ENCODE data around the gene MED8.
A peak's percentile ranks its signal among the peaks of the same experiment; 100 is the strongest.

MED8 gene

GRCh38 chr1:43389326-43390313, at the start of gene MED8, which contains the start of gene SZT2:
Gene MED8, minus strand, starts transcription at chr1:43389800. Its CDS starts 36 bp downstream, at chr1:43389764.
Gene SZT2, plus strand, starts transcription at chr1:43389899. Its CDS starts 70 bp downstream, at chr1:43389969.
- peak; percentile 100 for DNase-seq

GRCh38 chr1:43438953-43439581, 49.5 kb upstream of the MED8 start:
- no peak for DNase-seq

- no peak for DNase-seq
Measured at GRCh38 chr1:43438576-43438952, 49.0 kb upstream of the MED8 start.

- no peak for DNase-seq
Measured at GRCh38 chr1:43438006-43438405, 48.4 kb upstream of the MED8 start.

GRCh38 chr1:43437031-43437973, 47.7 kb upstream of the MED8 start:
- DNase-seq, result no peak

- no peak for DNase-seq
Measured at GRCh38 chr1:43436371-43436770, 46.8 kb upstream of the MED8 start.

GRCh38 chr1:43435146-43436145, 45.8 kb upstream of the MED8 start:
- DNase-seq, result no peak

GRCh38 chr1:43434256-43434655, 44.7 kb upstream of the MED8 start:
- DNase-seq, result no peak

- no peak for DNase-seq
Measured at GRCh38 chr1:43432907-43433306, 43.3 kb upstream of the MED8 start.

GRCh38 chr1:43432171-43432860, 42.7 kb upstream of the MED8 start:
- DNase-seq, result no peak

GRCh38 chr1:43431676-43432075, 42.1 kb upstream of the MED8 start:
- no peak for DNase-seq

GRCh38 chr1:43430831-43431230, 41.2 kb upstream of the MED8 start:
- no peak for DNase-seq

- no peak for DNase-seq
Measured at GRCh38 chr1:43427941-43428340, 38.3 kb upstream of the MED8 start.

GRCh38 chr1:43427524-43427923, 37.9 kb upstream of the MED8 start:
- peak; percentile 99 for DNase-seq

- no peak for DNase-seq
Measured at GRCh38 chr1:43426221-43426620, 36.6 kb upstream of the MED8 start.

GRCh38 chr1:43425045-43425444, 35.4 kb upstream of the MED8 start:
- DNase-seq, result no peak

GRCh38 chr1:43423672-43424550, 34.3 kb upstream of the MED8 start:
- no peak for DNase-seq

- DNase-seq, result no peak
Measured at GRCh38 chr1:43422995-43423671, 33.5 kb upstream of the MED8 start.

Measured in NCI-H510A treated with DMSO at 0.1 percent for 48 hours (cell line).